ENCODE measurements around the gene PRSS36.
"Not testable (repeated sequence)": the region's sequence is repeated elsewhere in the genome, so short reads cannot be mapped to it uniquely, and the experiment has no call there.

PRSS36 gene

DNA sequence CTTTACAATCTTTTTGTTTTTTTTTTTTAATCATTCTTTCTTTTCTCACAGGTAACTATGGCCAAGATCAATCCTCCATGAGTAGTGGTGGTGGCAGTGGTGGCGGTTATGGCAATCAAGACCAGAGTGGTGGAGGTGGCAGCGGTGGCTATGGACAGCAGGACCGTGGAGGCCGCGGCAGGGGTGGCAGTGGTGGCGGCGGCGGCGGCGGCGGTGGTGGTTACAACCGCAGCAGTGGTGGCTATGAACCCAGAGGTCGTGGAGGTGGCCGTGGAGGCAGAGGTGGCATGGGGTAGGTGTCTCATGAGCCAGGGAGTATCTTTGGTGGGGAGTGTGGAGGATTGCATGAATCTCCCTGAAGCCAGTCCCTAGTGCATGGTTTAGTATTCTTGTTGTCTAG lies 35.0 kb upstream of the PRSS36 start:
- in situ Hi-C loops (cut with HindIII; ENCODE audit: low sequenced_read_pairs), result no loop called here

DNA sequence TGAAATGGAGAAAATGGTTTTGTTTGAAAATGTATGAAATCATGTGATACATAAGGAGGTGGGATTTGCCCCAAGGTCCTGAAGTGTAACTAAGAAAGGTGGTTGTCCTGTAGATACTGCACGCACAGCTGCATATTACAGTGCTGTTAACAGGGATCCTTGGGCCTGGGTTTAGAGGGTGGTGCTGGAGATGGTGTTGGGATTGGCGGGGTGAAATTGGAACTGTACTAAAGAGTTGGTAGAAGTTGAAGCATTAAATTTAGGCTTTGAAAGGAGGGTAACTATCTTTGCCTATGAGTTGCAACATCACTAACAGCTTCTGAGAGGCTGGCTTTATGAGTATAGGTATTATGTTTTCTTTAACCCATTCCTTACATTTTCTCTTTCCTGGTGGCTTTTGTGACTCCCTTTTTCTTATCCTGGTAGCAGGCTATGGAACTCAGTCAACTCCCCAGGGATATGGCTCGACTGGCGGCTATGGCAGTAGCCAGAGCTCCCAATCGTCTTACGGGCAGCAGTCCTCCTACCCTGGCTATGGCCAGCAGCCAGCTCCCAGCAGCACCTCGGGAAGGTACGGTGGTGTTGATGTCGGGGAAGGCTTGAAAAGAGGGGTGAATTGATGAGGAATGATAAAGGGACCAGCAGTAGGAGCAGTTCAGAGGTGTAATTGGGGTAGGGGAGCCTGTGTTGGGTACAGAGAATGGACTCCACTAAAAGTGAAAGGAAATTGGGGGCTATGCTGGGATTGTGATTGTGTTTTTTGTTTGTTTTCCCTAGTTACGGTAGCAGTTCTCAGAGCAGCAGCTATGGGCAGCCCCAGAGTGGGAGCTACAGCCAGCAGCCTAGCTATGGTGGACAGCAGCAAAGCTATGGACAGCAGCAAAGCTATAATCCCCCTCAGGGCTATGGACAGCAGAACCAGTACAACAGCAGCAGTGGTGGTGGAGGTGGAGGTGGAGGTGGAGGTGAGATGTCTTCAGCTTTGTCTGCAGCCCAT lies 33.9 kb upstream of the PRSS36 start:
- in situ Hi-C loops (cut with HindIII; ENCODE audit: low sequenced_read_pairs), result no loop called here

DNA sequence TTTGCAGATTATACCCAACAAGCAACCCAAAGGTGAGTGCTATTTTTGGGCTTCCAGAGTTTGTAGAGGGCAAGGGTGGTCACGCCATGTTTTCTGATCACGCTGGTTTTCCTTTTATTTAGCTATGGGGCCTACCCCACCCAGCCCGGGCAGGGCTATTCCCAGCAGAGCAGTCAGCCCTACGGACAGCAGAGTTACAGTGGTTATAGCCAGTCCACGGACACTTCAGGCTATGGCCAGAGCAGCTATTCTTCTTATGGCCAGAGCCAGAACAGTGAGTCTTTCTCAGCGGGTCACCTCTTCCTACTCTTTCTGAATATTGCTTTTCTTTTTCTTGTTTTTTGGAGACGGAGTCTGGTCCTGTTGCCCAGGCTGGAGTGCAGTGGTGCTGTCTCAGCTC lies 32.5 kb upstream of the PRSS36 start:
- in situ Hi-C loops (cut with HindIII; ENCODE audit: low sequenced_read_pairs), result no loop called here

- in situ Hi-C loops (cut with HindIII; ENCODE audit: low sequenced_read_pairs), result no loop called here
These were observed 31.4 kb upstream of the PRSS36 start for GRCh38 chr16:31181102-31181830.

GRCh38 chr16:31179747-31180459 lies 30.0 kb upstream of the PRSS36 start, which contains the start of gene FUS:
FUS (plus strand) TSS chr16:31180139; CDS start chr16:31180215, 76 bp downstream.
- in situ Hi-C loops (cut with HindIII; ENCODE audit: low sequenced_read_pairs), result no loop called here

DNA sequence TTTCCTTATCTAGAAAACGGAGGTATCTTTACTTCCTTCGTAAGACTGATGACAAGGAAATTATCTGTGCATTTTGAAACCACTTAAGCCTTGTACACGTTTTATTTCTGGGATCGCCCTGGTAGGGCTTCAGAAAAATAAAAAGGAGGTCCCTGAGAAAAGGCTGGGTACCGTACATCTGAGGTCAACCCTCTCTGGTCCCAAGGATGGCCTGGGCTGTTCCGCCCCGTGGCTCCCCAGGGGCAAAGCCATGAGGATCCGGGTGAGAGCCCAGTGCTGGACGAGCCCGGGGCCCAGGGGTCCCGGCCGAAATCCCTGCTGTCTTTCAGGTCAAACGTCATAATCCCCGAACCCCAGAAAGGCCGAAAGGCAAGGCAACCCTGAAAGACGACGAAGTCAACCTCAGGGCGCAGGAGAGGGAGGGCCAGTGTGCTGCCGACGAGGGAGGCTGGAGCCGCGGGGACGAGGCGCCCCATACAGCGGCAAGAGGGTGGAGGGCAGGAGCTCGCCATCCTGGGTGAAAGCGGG lies 29.4 kb upstream of the PRSS36 start:
- in situ Hi-C loops (cut with HindIII; ENCODE audit: low sequenced_read_pairs), result no loop called here

- in situ Hi-C loops (cut with HindIII; ENCODE audit: low sequenced_read_pairs), result no loop called here
These were observed 27.3 kb upstream of the PRSS36 start for GRCh38 chr16:31177136-31177535.

DNA sequence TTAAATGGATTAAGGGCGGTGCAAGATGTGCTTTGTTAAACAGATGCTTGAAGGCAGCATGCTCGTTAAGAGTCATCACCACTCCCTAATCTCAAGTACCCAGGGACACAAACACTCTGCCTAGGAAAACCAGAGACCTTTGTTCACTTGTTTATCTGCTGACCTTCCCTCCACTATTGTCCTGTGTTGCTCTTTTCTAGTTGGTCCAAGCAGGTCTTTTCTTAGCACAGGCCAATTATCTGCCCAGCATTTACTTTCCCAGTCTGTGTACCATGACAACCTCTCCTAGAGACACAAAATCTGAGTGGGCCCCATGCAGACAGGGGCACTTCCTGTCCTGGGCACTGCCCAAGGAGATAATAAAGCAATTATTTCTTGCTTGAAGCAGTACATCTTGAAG lies 20.2 kb upstream of the PRSS36 start:
- in situ Hi-C loops (cut with HindIII; ENCODE audit: low sequenced_read_pairs), result not testable (repeated sequence)

GRCh38 chr16:31168848-31169247 lies 19.0 kb upstream of the PRSS36 start:
- in situ Hi-C loops (cut with HindIII; ENCODE audit: low sequenced_read_pairs), result no loop called here

- in situ Hi-C loops (cut with HindIII; ENCODE audit: low sequenced_read_pairs), result no loop called here
These were observed 17.4 kb upstream of the PRSS36 start for GRCh38 chr16:31167315-31167714.

- in situ Hi-C loops (cut with HindIII; ENCODE audit: low sequenced_read_pairs), result no loop called here
These were observed 7.3 kb upstream of the PRSS36 start for GRCh38 chr16:31157136-31157535.

DNA sequence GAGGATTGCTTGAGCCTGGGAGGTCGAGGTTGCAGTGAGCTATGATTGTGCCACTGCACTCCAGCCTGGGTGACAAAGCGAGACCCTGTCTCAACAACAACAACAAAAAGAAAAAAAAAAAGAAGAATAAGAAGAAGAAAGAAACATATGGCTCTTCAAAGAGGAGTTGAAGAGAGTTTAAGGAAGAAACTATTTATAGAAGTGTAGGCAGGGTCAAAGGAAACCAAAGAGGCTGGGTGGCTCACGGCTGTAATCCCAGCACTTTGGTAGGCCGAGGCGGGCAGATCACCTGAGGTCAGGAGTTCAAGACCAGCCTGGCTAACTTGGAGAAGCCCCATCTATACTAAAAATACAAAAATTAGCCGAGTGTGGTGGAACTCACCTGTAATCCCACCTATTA lies 1.1 kb upstream of the PRSS36 start:
- in situ Hi-C loops (cut with HindIII; ENCODE audit: low sequenced_read_pairs), result not testable (repeated sequence)

GRCh38 chr16:31149332-31149731 lies 534 bp downstream of the PRSS36 start:
- in situ Hi-C loops (cut with HindIII; ENCODE audit: low sequenced_read_pairs), result no loop called here

GRCh38 chr16:31148896-31149295 lies 970 bp downstream of the PRSS36 start:
- in situ Hi-C loops (cut with HindIII; ENCODE audit: low sequenced_read_pairs), result no loop called here

DNA sequence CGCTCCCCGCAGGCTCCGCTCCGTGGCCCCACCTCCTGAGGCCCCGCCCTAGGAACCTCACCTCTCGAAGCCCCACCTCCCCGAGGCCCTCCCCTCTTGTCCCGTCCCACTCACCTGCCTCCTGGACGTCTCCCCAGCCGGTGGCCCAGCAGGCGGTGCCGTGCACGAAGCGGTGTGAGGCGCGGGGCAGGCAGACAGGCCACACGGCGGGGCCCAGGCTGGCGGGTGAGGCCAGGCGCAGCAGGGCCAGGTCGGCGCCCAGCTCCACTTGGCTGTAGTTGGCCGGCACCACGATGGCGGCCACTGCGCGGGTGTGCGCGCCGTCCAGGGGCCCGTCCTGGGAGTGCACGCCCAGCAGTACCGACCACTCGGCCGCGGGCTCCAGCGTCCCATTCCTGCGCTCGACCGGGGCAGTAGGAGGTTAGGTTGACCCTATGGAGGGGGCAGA lies 1.6 kb downstream of the PRSS36 start:
- in situ Hi-C loops (cut with HindIII; ENCODE audit: low sequenced_read_pairs), result no loop called here

DNA sequence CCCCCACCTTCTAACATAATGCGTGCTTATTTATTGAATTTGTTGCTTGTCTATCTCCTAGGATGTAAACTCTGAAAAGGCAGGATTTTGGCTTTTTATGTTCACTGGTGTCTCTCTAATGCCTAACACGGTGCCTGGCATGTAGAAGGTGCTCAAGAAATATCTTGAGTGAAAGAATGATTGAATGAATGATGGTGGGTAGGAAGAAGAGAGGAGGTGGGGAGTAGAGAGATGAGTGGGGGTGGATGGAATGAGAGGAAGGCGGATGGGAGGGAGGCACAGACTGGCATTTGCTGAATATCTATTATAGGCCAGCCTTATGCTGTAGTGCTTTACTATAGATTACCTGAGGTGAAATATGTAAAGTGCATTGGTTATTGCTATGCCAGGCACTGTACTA lies 2.3 kb downstream of the PRSS36 start:
- in situ Hi-C loops (cut with HindIII; ENCODE audit: low sequenced_read_pairs), result no loop called here

GRCh38 chr16:31145398-31145990 lies 4.4 kb downstream of the PRSS36 start:
- in situ Hi-C loops (cut with HindIII; ENCODE audit: low sequenced_read_pairs), result no loop called here

DNA sequence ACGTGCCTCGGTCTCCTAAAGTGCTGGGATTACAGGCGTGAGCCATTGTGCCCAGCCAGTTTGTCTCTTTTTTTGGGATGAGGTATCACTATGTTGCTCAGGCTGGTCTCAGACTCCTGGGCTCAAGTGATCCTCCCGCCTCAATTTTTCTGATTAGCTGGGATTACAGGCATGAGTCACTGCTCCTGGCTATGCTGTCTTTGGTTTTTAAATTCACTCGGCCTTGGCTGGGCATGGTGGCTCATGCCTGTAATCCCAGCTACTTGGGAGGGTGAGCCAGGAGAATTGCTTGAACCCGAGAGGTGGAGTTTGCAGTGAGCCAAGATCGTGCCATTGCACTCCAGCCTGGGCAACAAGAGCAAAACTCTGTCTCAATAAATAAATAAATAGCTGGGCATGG lies 5.4 kb downstream of the PRSS36 start:
- in situ Hi-C loops (cut with HindIII; ENCODE audit: low sequenced_read_pairs), result not testable (repeated sequence)

DNA sequence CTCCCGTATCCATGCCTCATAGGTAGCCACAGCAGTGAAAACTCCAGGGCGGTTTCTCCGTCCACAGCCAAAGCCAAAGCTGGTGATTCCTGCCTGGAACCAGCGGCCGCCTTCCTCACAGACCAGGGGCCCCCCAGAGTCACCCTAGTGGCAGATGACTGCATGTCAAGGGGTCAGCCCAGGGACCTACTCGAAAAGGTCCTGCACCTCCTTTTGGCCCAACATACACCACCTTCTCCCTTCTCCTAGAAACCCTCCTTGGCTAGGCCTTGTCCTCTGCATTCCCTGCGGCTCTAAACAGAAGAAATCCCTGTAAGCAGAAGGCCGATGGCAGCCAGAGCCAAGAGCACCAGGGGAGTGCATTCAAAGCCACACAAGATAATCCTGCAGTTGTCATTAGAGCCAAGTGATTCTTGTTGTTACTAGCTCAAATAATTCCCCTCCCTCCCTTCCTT lies 6.1 kb downstream of the PRSS36 start:
- in situ Hi-C loops (cut with HindIII; ENCODE audit: low sequenced_read_pairs), result no loop called here

DNA sequence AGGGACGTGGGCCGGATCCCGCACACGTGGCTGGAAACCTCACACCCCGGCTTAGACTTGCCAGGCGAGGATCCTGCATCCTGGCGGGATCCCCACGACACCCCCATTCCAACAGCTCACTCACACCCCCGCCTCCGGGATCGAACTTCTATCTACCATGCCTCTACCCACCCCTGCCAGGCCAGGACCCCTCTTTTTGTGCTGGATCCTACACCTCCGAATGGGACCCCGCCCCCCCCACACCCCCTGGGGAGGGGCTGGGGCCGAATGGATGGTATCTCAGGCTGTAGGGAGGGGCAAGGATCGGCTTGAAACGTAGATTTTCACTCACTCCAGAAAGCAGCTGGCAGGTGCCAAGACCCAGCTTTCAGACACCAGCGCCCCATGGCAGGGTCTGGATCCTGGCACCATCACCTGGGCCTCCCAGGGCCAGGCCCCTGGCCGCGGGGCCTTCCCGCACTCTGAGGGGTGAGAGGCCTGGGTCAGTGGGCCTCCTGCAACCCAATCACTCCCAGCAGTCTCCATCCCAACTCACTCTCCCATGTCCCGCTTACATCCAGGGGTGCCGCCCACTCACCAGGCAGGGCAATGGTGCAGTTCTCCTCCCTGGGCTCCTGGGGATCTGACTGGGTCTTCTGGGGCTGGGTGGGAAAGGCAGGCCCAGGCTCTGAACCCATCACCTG lies 6.7 kb downstream of the PRSS36 start:
- in situ Hi-C loops (cut with HindIII; ENCODE audit: low sequenced_read_pairs), result no loop called here

Data from DLD1 (cell line).